IMR-90 (cell line): ENCODE data around the gene ATP6V0C.

ENCODE experiments used
- CTCF ChIP-seq: conservative IDR thresholded peaks from 2 replicates; pipeline ENCODE4 v1.5.1; 2012; ENCODE audit warnings: mild to moderate bottlenecking, low read depth, low read length, improper control_type of control experiment
- FOS ChIP-seq: fragments of 150-350 bp; IDR thresholded peaks from 2 replicates; pipeline ENCODE4 v1.6.1; 2016; ENCODE audit warnings: low read depth, low read length
- RAD21 ChIP-seq: IDR thresholded peaks from 2 replicates; pipeline ENCODE4 v1.6.1; 2012; ENCODE audit warnings: low read length, improper control_type of control experiment
- SMC3 ChIP-seq: fragments of 150-350 bp; IDR thresholded peaks from 2 replicates; pipeline ENCODE4 v1.6.1; 2016; ENCODE audit warnings: low read depth, mild to moderate bottlenecking, antibody characterized with exemption, low read length, moderate library complexity

- TF ChIP-seq FOS (peak; percentile 99), CTCF (no peak), RAD21 (no peak), SMC3 (no peak)
Measured at GRCh38 chr16:2520097-2520783, 6.5 kb downstream of the ATP6V0C start, which contains the start of gene AMDHD2.
